ENCODE results near the gene CD200. TPM values are rescaled to one million over a fixed set of nuclear protein-coding genes. Genes with fewer than 3 reads are reported as not detected.

CD200 gene
- total and polyA plus RNA-seq, 2 experiments from 2014 or later: 51.9 to 65.0 TPM

DNA sequence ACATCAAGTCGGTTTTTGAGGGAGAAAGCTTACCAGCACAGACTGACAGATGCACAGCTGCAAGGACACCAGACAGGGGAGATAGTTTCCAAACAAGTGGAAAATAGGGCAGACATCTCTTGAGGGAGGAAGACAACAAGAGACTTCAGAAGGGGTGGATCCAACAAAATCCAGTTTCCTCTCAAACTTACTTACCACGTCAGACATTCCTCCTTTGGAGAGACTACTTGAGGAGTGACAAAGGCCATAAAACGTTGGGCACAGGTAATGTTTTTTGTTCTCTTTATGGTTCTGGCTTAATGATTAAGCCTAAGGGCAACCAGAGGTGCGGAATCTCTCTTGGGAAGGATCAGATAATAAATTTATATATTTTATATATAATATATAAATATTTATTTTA is 76.1 kb downstream of the CD200 start (continued):
- TF ChIP-seq, protein P1, sequence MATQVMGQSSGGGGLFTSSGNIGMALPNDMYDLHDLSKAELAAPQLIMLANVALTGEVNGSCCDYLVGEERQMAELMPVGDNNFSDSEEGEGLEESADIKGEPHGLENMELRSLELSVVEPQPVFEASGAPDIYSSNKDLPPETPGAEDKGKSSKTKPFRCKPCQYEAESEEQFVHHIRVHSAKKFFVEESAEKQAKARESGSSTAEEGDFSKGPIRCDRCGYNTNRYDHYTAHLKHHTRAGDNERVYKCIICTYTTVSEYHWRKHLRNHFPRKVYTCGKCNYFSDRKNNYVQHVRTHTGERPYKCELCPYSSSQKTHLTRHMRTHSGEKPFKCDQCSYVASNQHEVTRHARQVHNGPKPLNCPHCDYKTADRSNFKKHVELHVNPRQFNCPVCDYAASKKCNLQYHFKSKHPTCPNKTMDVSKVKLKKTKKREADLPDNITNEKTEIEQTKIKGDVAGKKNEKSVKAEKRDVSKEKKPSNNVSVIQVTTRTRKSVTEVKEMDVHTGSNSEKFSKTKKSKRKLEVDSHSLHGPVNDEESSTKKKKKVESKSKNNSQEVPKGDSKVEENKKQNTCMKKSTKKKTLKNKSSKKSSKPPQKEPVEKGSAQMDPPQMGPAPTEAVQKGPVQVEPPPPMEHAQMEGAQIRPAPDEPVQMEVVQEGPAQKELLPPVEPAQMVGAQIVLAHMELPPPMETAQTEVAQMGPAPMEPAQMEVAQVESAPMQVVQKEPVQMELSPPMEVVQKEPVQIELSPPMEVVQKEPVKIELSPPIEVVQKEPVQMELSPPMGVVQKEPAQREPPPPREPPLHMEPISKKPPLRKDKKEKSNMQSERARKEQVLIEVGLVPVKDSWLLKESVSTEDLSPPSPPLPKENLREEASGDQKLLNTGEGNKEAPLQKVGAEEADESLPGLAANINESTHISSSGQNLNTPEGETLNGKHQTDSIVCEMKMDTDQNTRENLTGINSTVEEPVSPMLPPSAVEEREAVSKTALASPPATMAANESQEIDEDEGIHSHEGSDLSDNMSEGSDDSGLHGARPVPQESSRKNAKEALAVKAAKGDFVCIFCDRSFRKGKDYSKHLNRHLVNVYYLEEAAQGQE (IDR thresholded peaks at IDR 0.05; ENCODE audit: unreplicated experiment): no peak
- no peak for TF ChIP-seq POLR2AphosphoS5 (IDR thresholded peaks at IDR 0.05; ENCODE audit: low read depth)
- TF ChIP-seq NANOG (IDR thresholded peaks at IDR 0.05; ENCODE audit: borderline replicate concordance): no peak
- no peak for TF ChIP-seq EZH2phosphoT487 (IDR thresholded peaks at IDR 0.05; ENCODE audit: unreplicated experiment)
- no peak for TF ChIP-seq ZNF331 (CRISPR knock-in tag; IDR thresholded peaks at IDR 0.05; ENCODE audit: low read depth)

DNA sequence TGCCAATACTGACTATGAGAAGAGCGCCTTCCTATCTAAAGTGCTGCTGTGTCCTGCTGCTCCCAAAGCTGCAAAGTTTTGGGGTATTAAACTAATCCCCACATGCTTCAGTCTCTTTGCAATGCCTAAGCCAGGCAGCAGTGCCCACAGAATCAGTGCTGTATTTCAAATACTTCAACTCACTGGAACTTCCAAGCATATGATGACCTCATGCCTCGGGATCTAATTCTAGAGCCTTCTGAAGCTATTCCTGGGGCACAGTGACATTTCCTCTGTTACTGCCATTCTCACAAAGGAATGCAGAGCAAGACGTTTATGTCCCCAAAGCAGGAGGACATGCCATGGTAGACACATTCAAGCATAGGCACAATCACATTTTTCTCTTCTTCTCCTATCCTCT is 78.5 kb downstream of the CD200 start:
- Mint-ChIP-seq H3K36me3 (ENCODE audit: low read depth) (peaks cover 45% of the 10 kb centered on the region), H3K27ac (no peak overlapping the region), H3K4me3 (no peak overlapping the region), H3K4me1 (peaks cover 21% of the 10 kb centered on the region), H3K9me3 (peaks cover 3% of the 10 kb centered on the region), H3K27me3 (ENCODE audit: insufficient read depth, low read depth, poor library complexity) (no peaks in the 10 kb centered on the region)
- no peak overlapping the region for H3K4me3 ChIP-seq
- peaks cover 6% of the 10 kb centered on the region; the same call in 1 of the 2 replicates for H3K36me3 ChIP-seq (ENCODE audit: insufficient read depth)
- H3K9me2 ChIP-seq (ENCODE audit: insufficient read depth): peaks cover 5% of the 10 kb centered on the region; the same call in 1 of the 2 replicates
- H3K27me3 ChIP-seq (ENCODE audit: insufficient read depth): no peaks in the 10 kb centered on the region
- H3K4me2 ChIP-seq: no peak overlapping the region
- no peak for DNase-seq (ENCODE audit: low spot score)
- TF ChIP-seq JUNB (IDR thresholded peaks at IDR 0.05; ENCODE audit: unreplicated experiment) (no peak), POLR2AphosphoS5 (IDR thresholded peaks at IDR 0.05; ENCODE audit: low read depth) (no peak)
- TF ChIP-seq, protein P2, sequence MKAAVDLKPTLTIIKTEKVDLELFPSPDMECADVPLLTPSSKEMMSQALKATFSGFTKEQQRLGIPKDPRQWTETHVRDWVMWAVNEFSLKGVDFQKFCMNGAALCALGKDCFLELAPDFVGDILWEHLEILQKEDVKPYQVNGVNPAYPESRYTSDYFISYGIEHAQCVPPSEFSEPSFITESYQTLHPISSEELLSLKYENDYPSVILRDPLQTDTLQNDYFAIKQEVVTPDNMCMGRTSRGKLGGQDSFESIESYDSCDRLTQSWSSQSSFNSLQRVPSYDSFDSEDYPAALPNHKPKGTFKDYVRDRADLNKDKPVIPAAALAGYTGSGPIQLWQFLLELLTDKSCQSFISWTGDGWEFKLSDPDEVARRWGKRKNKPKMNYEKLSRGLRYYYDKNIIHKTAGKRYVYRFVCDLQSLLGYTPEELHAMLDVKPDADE (IDR thresholded peaks at IDR 0.05): no peak
- TF ChIP-seq, protein P1 (IDR thresholded peaks at IDR 0.05; ENCODE audit: unreplicated experiment): no peak
- no peaks in the 10 kb centered on the region for H4K20me1 ChIP-seq (replicated peaks; ENCODE audit: insufficient read depth)
- H3K27ac ChIP-seq (ENCODE audit: low read depth): no peak overlapping the region
- no peaks in the 10 kb centered on the region; the same call in 1 of the 2 replicates for H3F3A ChIP-seq (replicated peaks; ENCODE audit: low read depth)
- no peak for ATAC-seq
- no peaks in the 10 kb centered on the region for H3K79me2 ChIP-seq (replicated peaks; ENCODE audit: insufficient read depth)
- H3K4me1 ChIP-seq (ENCODE audit: insufficient read depth): peaks cover 8% of the 10 kb centered on the region
- H2AFZ ChIP-seq: no peak overlapping the region

Other genes with a start within 250 kb of the CD200 start
- gene C3orf52, start 246.8 kb upstream of the CD200 start, total RNA-seq (2014; rRNA removed; shearing (Covaris generic)): 14.1 and 16.6 TPM in 2 replicates
- gene C3orf52, start 246.8 kb upstream of the CD200 start, polyA plus RNA-seq (2016; fragmentation: Nextera tagmentation; extraction: Ambion mirVana): 7.9 and 8.1 TPM in 2 replicates
- not detected in 2 replicates for gene GCSAM, start 199.9 kb upstream of the CD200 start, total RNA-seq (2014; rRNA removed; shearing (Covaris generic))
- 0.73 and 0.86 TPM in 2 replicates for gene GCSAM, start 199.9 kb upstream of the CD200 start, polyA plus RNA-seq (2016; fragmentation: Nextera tagmentation; extraction: Ambion mirVana)
- 0.97 and 1.7 TPM in 2 replicates for gene SLC9C1, start 38.9 kb upstream of the CD200 start, total RNA-seq (2014; rRNA removed; shearing (Covaris generic))
- 0.66 and 1.8 TPM in 2 replicates for gene SLC9C1, start 38.9 kb upstream of the CD200 start, polyA plus RNA-seq (2016; fragmentation: Nextera tagmentation; extraction: Ambion mirVana)
- gene BTLA, start 166.3 kb downstream of the CD200 start, total RNA-seq (2014; rRNA removed; shearing (Covaris generic)): not detected in 2 replicates
- 0.44 TPM in 1 of 2 replicates, not detected in the other for gene BTLA, start 166.3 kb downstream of the CD200 start, polyA plus RNA-seq (2016; fragmentation: Nextera tagmentation; extraction: Ambion mirVana)
- gene ATG3, start 228.8 kb downstream of the CD200 start, total RNA-seq (2014; rRNA removed; shearing (Covaris generic)): 64.1 and 68.1 TPM in 2 replicates
- 75.9 and 93.9 TPM in 2 replicates for gene ATG3, start 228.8 kb downstream of the CD200 start, polyA plus RNA-seq (2016; fragmentation: Nextera tagmentation; extraction: Ambion mirVana)
- gene SLC35A5, start 228.9 kb downstream of the CD200 start, total RNA-seq (2014; rRNA removed; shearing (Covaris generic)): 40.4 and 56.4 TPM in 2 replicates
- gene SLC35A5, start 228.9 kb downstream of the CD200 start, polyA plus RNA-seq (2016; fragmentation: Nextera tagmentation; extraction: Ambion mirVana): 15.5 and 19.9 TPM in 2 replicates